ENCODE data around the gene WNT9B. TPM values are rescaled to one million over a fixed set of nuclear protein-coding genes. Genes with fewer than 3 reads are reported as not detected.

WNT9B gene
- total RNA-seq, 1 experiment from 2014 or later, result not detected

GRCh38 chr17:46877466-46877865, 26.1 kb downstream of the WNT9B start:
- TF ChIP-seq SIN3A (IDR thresholded peaks at IDR 0.05; ENCODE audit: borderline replicate concordance, insufficient read depth, low read depth, low read length), result no peak
- no peak for TF ChIP-seq TCF7L2 (IDR thresholded peaks at IDR 0.05; ENCODE audit: low read depth, low read length)
- no peak for TF ChIP-seq REST (IDR thresholded peaks at IDR 0.05; ENCODE audit: insufficient read depth in 1 of 2, low read depth in 2 of 2, low read length in 1 of 2)
- no peak for TF ChIP-seq POLR2AphosphoS5 (IDR thresholded peaks at IDR 0.05; ENCODE audit: low read depth, low read length)
- no peak for TF ChIP-seq CTCF (IDR thresholded peaks at IDR 0.05)
- CTCF ChIA-PET, result no interaction called here
- DNase-seq (ENCODE audit: low read depth, low spot score) (no peak), ATAC-seq (no peak)
- BruUV-seq (replicated peaks), result no TSS peak
- Histone ChIP-seq H3K4me1 (ENCODE audit: control insufficient read depth, insufficient read depth, low read length) (no peaks in the 10 kb centered on the region), H3K27ac (ENCODE audit: low read length) (no peak overlapping the region), H3K4me3 (ENCODE audit: low read depth in 2 of 2, low read length in 2 of 2) (no peak overlapping the region), H3K27me3 (ENCODE audit: control insufficient read depth, insufficient read depth, low read length) (no peaks in the 10 kb centered on the region), H3K9me3 (ENCODE audit: control insufficient read depth, insufficient read depth, low read depth, low read length) (no peaks in the 10 kb centered on the region), H3K36me3 (ENCODE audit: control insufficient read depth, insufficient read depth, low read length) (no peaks in the 10 kb centered on the region)
- in situ Hi-C loops (cut with HindIII; ENCODE audit: low pct_unique_long_range_greater_than_20kb, low sequenced_read_pairs), result no loop called here
- POLR2A ChIA-PET, result interaction anchor here (0.9 kb wide), 1 partner anchor 9 kb away, joined by 4 read pairs; no protein-coding TSS in a partner anchor
- intact Hi-C loops (cut with micrococcal nuclease; ENCODE audit: unreplicated experiment), result no loop called here

- Histone ChIP-seq H3K4me1 (ENCODE audit: control insufficient read depth, insufficient read depth, low read length) (no peaks in the 10 kb centered on the region), H3K9me3 (ENCODE audit: control insufficient read depth, insufficient read depth, low read depth, low read length) (no peaks in the 10 kb centered on the region), H3K27me3 (ENCODE audit: control insufficient read depth, insufficient read depth, low read length) (no peaks in the 10 kb centered on the region), H3K36me3 (ENCODE audit: control insufficient read depth, insufficient read depth, low read length) (no peaks in the 10 kb centered on the region), H3K27ac (ENCODE audit: low read length) (no peak overlapping the region), H3K4me3 (ENCODE audit: low read depth in 2 of 2, low read length in 2 of 2) (no peak overlapping the region)
- TF ChIP-seq REST (IDR thresholded peaks at IDR 0.05; ENCODE audit: insufficient read depth in 1 of 2, low read depth in 2 of 2, low read length in 1 of 2) (no peak), POLR2AphosphoS5 (IDR thresholded peaks at IDR 0.05; ENCODE audit: low read depth, low read length) (no peak)
- ATAC-seq (no peak), DNase-seq (ENCODE audit: low read depth, low spot score) (no peak)
- CTCF ChIA-PET, result no interaction called here
- in situ Hi-C loops (cut with HindIII; ENCODE audit: low pct_unique_long_range_greater_than_20kb, low sequenced_read_pairs), result no loop called here
- POLR2A ChIA-PET, result no interaction called here
- intact Hi-C loops (cut with micrococcal nuclease; ENCODE audit: unreplicated experiment), result no loop called here
- no TSS peak for BruUV-seq (replicated peaks)
Observed at GRCh38 chr17:46878055-46878454, 26.7 kb downstream of the WNT9B start.

Measured in Panc1 (cell line).